ENCODE data around the gene FAM78A.

The FAM78A gene

GRCh38 chr9:131254626-131255025, 21.7 kb downstream of the FAM78A start:
- Histone ChIP-seq H3K4me1 (ENCODE audit: low read length) (peaks cover 52% of the 10 kb centered on the region), H2AFZ (ENCODE audit: low read length) (no peak overlapping the region), H3K9me3 (replicated peaks; ENCODE audit: insufficient read depth, low read length) (no peaks in the 10 kb centered on the region), H3K79me2 (ENCODE audit: low read length) (peaks cover 21% of the 10 kb centered on the region), H3K9ac (ENCODE audit: low read length) (no peak overlapping the region), H3F3A (ENCODE audit: insufficient read depth, low read length) (peaks cover 61% of the 10 kb centered on the region), H4K20me1 (ENCODE audit: insufficient read depth, low read length) (no peaks in the 10 kb centered on the region), H3K4me2 (ENCODE audit: low read depth, low read length) (no peak overlapping the region; the same call in 1 of the 2 replicates), H3K27me3 (replicated peaks; ENCODE audit: insufficient read depth, low read length) (no peaks in the 10 kb centered on the region), H3K9me2 (replicated peaks; ENCODE audit: insufficient read depth, low read length) (no peaks in the 10 kb centered on the region), H3K36me3 (replicated peaks; ENCODE audit: insufficient read depth, low read length) (peaks cover 3% of the 10 kb centered on the region; the same call in 1 of the 2 replicates), H3K4me3 (ENCODE audit: low read length) (no peak overlapping the region), H3K27ac (ENCODE audit: low read length) (peak overlapping the region; percentile 89; the same call in 1 of the 2 replicates)
- TF ChIP-seq EZH2 (optimal IDR thresholded peaks at IDR 0.05; ENCODE audit: low read depth, low read length) (no peak), EZH2phosphoT487 (IDR thresholded peaks at IDR 0.05; ENCODE audit: low read length) (no peak), CTCF (IDR thresholded peaks at IDR 0.05; ENCODE audit: low read length) (no peak)
- no peak for DNase-seq

- H3K9me2 ChIP-seq (replicated peaks; ENCODE audit: insufficient read depth, low read length) = no peaks in the 10 kb centered on the region
- no peaks in the 10 kb centered on the region for H3K36me3 ChIP-seq (replicated peaks; ENCODE audit: insufficient read depth, low read length)
- peaks cover 19% of the 10 kb centered on the region for H3K79me2 ChIP-seq (ENCODE audit: low read length)
- H3K9ac ChIP-seq (ENCODE audit: low read length) = no peak overlapping the region
- no peak overlapping the region for H3K4me3 ChIP-seq (ENCODE audit: low read length)
- no peaks in the 10 kb centered on the region for H4K20me1 ChIP-seq (ENCODE audit: insufficient read depth, low read length)
- H2AFZ ChIP-seq (ENCODE audit: low read length) = no peak overlapping the region
- no peak for DNase-seq
- peaks cover 53% of the 10 kb centered on the region for H3K4me1 ChIP-seq (ENCODE audit: low read length)
- no peaks in the 10 kb centered on the region for H3K9me3 ChIP-seq (replicated peaks; ENCODE audit: insufficient read depth, low read length)
- H3K27ac ChIP-seq (ENCODE audit: low read length) = peak overlapping the region; percentile 91; the same call in 1 of the 2 replicates
- H3F3A ChIP-seq (ENCODE audit: insufficient read depth, low read length) = peaks cover 64% of the 10 kb centered on the region
- TF ChIP-seq EZH2phosphoT487 (IDR thresholded peaks at IDR 0.05; ENCODE audit: low read length) (no peak), CTCF (IDR thresholded peaks at IDR 0.05; ENCODE audit: low read length) (no peak), EZH2 (optimal IDR thresholded peaks at IDR 0.05; ENCODE audit: low read depth, low read length) (no peak)
- no peaks in the 10 kb centered on the region for H3K27me3 ChIP-seq (replicated peaks; ENCODE audit: insufficient read depth, low read length)
- H3K4me2 ChIP-seq (ENCODE audit: low read depth, low read length) = no peak overlapping the region
Observed at GRCh38 chr9:131253891-131254491, 22.3 kb downstream of the FAM78A start.

- H3K27me3 ChIP-seq (replicated peaks; ENCODE audit: insufficient read depth, low read length) = no peaks in the 10 kb centered on the region
- H3K27ac ChIP-seq (ENCODE audit: low read length) = peak overlapping the region; percentile 91
- TF ChIP-seq EZH2phosphoT487 (IDR thresholded peaks at IDR 0.05; ENCODE audit: low read length) = no peak
- TF ChIP-seq EZH2 (optimal IDR thresholded peaks at IDR 0.05; ENCODE audit: low read depth, low read length) = no peak
- no peak for TF ChIP-seq CTCF (IDR thresholded peaks at IDR 0.05; ENCODE audit: low read length)
- peaks cover 10% of the 10 kb centered on the region for H3K79me2 ChIP-seq (ENCODE audit: low read length)
- H3K4me2 ChIP-seq (ENCODE audit: low read depth, low read length) = peak overlapping the region; percentile 93
- H3K9ac ChIP-seq (ENCODE audit: low read length) = peak overlapping the region; percentile 68
- H3K9me3 ChIP-seq (replicated peaks; ENCODE audit: insufficient read depth, low read length) = no peaks in the 10 kb centered on the region
- H2AFZ ChIP-seq (ENCODE audit: low read length) = peak overlapping the region; percentile 29
- H3K4me3 ChIP-seq (ENCODE audit: low read length) = peak overlapping the region; percentile 70
- H3K36me3 ChIP-seq (replicated peaks; ENCODE audit: insufficient read depth, low read length) = no peaks in the 10 kb centered on the region
- DNase-seq = no peak
- H4K20me1 ChIP-seq (ENCODE audit: insufficient read depth, low read length) = no peaks in the 10 kb centered on the region
- H3F3A ChIP-seq (ENCODE audit: insufficient read depth, low read length) = peaks cover 55% of the 10 kb centered on the region
- H3K4me1 ChIP-seq (ENCODE audit: low read length) = peaks cover 50% of the 10 kb centered on the region
- H3K9me2 ChIP-seq (replicated peaks; ENCODE audit: insufficient read depth, low read length) = no peaks in the 10 kb centered on the region
Observed at GRCh38 chr9:131252120-131252519, 24.2 kb downstream of the FAM78A start.
